ENCODE data around the gene AUP1.

DNA sequence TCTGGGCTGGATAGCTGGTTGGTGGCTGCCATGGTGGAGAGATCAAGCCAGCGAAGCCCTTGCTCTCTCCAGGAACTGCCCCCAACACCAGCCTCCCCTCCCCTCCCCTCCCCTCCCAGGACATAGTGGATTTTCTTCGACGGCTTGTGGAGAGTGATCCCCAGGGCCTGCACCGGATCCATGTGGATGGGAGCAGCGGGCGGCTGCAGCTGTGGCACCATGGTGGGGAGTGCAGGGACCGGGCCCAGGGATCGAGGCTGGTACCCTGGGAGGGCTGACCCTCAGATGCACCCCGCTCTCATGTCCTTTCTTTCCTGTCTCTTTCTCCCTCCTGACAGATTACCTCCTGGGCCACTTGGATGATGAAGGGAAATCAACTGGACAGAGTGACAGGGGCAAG lies 39.6 kb downstream of the AUP1 start:
- no peak for TF ChIP-seq CTCF (IDR thresholded peaks at IDR 0.05)
- TF ChIP-seq POLR2A (IDR thresholded peaks at IDR 0.05): no peak

Data from heart left ventricle (tissue), 13 donors.